IPS-NIHi11 (cell line): ENCODE measurements around the gene UEVLD.
A peak's percentile ranks its signal among the peaks of the same experiment; 100 is the strongest.

Experiments
- DNase-seq: peaks from one replicate; pipeline ENCODE4 v3.0.0; 2012; ENCODE audit warnings: mixed read lengths, low spot score

UEVLD gene

GRCh38 chr11:18581825-18582224 is 6.7 kb downstream of the UEVLD start:
- DNase-seq: no peak

- no peak for DNase-seq
Measured at GRCh38 chr11:18580113-18580766, 8.3 kb downstream of the UEVLD start.

GRCh38 chr11:18578975-18579598 is 9.4 kb downstream of the UEVLD start:
- DNase-seq: no peak

GRCh38 chr11:18575361-18575760 is 13.2 kb downstream of the UEVLD start:
- no peak for DNase-seq

DNA sequence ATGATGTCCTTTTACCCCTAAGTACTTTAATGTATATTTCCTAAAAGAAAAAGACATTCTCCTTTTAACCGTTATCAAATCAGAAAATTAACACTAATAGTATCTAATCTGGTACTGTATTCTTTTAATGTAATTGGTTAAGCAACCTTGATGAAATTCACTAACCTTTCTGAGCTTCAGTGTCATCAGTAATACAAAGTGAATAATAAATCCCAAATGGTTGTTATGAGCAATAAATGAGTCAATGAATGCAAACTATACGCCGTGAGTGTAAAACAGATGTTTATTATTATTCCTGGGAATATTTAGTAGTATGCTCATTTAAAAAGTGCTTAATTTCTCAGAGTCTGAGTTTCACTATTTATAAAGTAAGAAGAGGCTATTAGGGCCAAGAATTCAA is 21.5 kb downstream of the UEVLD start:
- no peak for DNase-seq

- DNase-seq: no peak
Measured at GRCh38 chr11:18566406-18566805, 22.1 kb downstream of the UEVLD start.

DNA sequence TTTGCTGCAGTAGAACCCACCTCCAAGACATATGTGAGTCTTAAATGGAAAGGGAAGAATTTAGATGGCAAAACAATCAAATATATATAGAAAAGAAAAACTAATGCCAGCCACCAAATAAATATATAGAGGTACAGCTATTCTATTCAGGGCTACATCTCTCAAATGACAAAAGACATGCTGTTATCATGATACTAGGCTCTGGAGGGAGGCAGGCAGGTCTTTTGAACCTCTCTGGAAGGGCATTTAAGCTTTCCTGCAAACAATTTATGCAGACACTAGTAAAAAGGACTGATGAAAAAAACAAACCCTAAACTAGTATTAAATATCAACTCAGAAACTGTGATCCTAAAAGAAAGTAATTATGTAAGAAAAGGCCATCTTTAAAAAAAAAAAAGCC is 24.4 kb downstream of the UEVLD start:
- DNase-seq: peak; percentile 12

GRCh38 chr11:18563090-18563730 is 25.3 kb downstream of the UEVLD start:
- no peak for DNase-seq

DNA sequence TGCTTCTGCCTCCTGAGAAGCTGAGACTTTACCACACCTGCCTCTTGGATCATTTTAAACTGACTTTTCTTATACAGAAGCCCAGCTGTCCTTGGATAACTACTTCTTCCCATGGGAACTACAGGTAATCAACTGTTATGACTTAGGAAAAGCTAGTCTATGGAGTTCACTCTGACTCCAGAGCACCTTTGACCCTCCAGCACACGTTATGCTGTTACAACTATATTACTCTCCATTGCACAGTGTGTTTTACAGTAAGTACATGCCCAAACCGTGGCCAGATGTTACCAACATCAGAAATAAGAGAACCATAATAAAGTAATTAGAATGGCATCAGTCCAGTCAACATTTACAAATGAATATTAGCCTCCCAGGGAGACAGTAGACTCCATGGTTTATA is 40.5 kb downstream of the UEVLD start:
- no peak for DNase-seq

GRCh38 chr11:18540207-18541009 is 48.1 kb downstream of the UEVLD start:
- peak; percentile 14 for DNase-seq

DNA sequence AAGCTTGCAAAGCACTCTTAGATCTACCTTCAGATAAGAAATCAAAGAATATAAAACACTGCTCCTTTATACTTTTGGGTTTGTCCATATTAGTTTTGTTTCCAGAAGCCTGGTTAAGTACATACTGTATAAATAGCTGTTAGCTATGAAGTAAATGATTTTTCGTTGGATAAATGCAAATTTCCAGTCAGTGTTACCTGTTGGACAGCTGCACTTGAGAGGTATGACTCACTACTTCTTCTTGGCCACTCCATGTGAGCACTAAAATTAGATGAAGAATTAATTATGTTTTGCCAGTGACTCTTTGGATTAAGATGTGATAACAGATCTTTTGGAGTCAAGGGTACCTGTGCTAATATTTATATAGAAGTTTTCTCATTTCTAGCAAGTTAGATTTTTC is 52.3 kb downstream of the UEVLD start:
- no peak for DNase-seq

GRCh38 chr11:18534245-18534644 is 54.3 kb downstream of the UEVLD start:
- DNase-seq: no peak

GRCh38 chr11:18533365-18533764 is 55.2 kb downstream of the UEVLD start:
- DNase-seq: no peak

DNA sequence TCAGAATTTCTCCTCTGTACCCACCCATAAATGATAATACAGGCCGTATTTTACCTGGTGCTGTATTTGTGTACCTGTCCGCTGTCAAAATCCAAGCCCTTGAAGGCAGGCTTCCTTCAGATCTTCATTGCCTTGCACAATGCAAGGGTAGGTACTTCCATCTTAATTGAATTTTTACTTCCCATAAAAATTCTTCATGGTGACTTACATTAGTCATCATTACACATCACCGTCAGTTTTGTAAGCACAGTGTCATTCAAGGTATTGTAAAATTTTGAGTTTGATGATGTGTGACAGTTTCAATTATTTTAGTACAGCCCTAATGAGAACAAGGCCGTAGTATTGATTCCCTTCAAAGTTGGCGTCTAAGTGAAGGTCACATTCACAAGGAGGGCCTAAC is 61.0 kb downstream of the UEVLD start:
- peak; percentile 5 for DNase-seq

- peak; percentile 96 for DNase-seq
Measured at GRCh38 chr11:18526521-18527296, 61.8 kb downstream of the UEVLD start, which contains the start of gene TSG101. TSS of gene TSG101 (minus strand) at chr11:18526942. CDS start at chr11:18526816, 126 bp downstream.

DNA sequence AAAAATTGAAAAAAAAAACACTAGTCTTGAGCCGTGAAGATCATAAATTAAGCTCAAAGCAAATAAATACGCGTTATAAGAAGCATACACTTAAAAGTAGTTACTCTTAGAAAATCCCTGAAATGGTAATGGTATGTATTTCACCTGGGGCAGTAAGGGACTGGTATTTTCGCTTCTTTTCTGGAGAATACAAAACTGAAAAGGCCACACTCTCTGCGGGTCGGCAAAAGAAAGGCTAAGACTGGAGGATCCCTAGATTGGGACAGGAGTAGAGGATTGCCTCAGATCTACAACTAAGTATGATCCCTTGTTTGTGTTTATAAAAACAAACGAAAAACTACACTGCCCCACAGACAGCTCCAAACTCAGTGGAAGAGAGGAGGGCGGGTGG is 62.4 kb downstream of the UEVLD start:
- no peak for DNase-seq

- DNase-seq: no peak
Measured at GRCh38 chr11:18524248-18524647, 64.3 kb downstream of the UEVLD start.

DNA sequence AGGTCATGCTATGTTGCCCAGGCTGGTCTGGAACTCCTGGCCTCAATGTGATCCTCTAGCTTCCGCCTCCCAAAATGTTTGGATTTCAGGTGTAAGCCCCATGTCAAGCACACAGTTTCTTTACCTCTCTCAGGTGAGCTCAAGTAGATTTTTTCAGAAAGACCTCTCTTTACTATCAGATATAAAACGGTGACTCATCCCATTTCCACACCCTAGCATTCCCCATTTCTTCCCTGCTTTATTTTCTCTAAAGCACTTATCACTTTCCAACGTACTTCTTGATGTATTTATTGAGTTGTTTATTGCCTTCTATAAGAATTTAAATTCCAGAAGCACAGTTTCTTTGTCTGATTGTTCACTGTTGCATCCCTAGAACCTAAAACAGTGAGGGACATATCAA is 65.5 kb downstream of the UEVLD start:
- DNase-seq: no peak

- peak; percentile 11 for DNase-seq
Measured at GRCh38 chr11:18522388-18522787, 66.1 kb downstream of the UEVLD start.

GRCh38 chr11:18521122-18521521 is 67.4 kb downstream of the UEVLD start:
- DNase-seq: no peak

- no peak for DNase-seq
Measured at GRCh38 chr11:18502352-18502751, 86.2 kb downstream of the UEVLD start.

GRCh38 chr11:18501629-18502028 is 86.9 kb downstream of the UEVLD start:
- DNase-seq: no peak
